Measurements from ENCODE around the gene SMIM38. TPM values are rescaled to one million over a fixed set of nuclear protein-coding genes. Genes with fewer than 3 reads are reported as not detected.

SMIM38 gene
- total RNA-seq, 3 donors from 2014 or later: 0.32 to 2.6 (median 1.6) TPM

DNA sequence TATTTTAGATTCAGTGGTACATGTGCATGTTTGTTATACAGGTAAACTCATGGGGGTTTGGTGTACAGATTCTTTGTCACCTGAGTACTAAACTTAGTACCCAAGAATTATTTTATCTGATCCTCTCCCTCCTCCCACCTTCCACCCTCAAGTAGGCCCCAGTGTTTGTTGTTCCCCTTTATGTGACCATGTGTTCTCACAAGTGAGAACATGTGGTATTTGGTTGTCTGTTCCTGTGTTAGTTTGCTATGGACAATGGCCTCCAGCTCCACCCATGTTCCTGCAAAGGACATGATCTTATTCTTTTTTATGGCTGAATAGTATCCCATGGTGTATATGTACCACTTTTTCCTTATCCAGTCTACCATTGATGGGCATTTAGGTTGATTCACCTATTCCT, 6.8 kb downstream of the SMIM38 start:
- intact Hi-C loops (cut with DNase I; ENCODE audit: low total_unique reads): no loop called here
- no peaks in the 10 kb centered on the region for H3K9me3 ChIP-seq

DNA sequence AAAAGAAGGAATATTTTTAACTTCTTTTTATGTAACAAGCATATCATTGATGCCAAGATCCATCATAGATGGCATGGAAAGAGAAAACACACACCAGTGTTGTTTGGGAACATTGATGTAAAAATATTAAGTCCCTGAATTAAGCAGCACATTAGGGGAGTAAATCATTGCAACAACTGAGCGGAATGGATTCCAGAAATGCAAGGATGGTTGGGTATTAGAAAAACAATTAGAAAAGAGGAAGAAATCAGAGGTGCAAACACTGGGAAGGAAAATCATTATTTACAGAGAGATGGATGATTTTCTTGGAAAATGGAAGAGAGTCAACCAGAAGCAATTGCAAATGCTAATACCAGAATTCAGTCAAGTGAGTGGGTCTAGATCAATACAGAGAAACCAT, 8.1 kb downstream of the SMIM38 start:
- no peak overlapping the region for H3K27ac ChIP-seq
- TF ChIP-seq, protein P1, sequence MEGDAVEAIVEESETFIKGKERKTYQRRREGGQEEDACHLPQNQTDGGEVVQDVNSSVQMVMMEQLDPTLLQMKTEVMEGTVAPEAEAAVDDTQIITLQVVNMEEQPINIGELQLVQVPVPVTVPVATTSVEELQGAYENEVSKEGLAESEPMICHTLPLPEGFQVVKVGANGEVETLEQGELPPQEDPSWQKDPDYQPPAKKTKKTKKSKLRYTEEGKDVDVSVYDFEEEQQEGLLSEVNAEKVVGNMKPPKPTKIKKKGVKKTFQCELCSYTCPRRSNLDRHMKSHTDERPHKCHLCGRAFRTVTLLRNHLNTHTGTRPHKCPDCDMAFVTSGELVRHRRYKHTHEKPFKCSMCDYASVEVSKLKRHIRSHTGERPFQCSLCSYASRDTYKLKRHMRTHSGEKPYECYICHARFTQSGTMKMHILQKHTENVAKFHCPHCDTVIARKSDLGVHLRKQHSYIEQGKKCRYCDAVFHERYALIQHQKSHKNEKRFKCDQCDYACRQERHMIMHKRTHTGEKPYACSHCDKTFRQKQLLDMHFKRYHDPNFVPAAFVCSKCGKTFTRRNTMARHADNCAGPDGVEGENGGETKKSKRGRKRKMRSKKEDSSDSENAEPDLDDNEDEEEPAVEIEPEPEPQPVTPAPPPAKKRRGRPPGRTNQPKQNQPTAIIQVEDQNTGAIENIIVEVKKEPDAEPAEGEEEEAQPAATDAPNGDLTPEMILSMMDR (IDR thresholded peaks at IDR 0.05): no peak
- TF ChIP-seq POLR2AphosphoS5 (IDR thresholded peaks at IDR 0.05): no peak
- TF ChIP-seq POLR2A (IDR thresholded peaks at IDR 0.05): no peak
- no peaks in the 10 kb centered on the region for H3K4me1 ChIP-seq
- H3K9me3 ChIP-seq: no peaks in the 10 kb centered on the region
- no peak for DNase-seq (ENCODE audit: low spot score in 2 of 2)
- no peak overlapping the region for H3K4me3 ChIP-seq
- H3K27me3 ChIP-seq: no peaks in the 10 kb centered on the region
- no peaks in the 10 kb centered on the region for H3K36me3 ChIP-seq
- intact Hi-C loops (cut with DNase I; ENCODE audit: low total_unique reads): no loop called here

More for the DNA sequence above, 6.8 kb downstream of the SMIM38 start:
- no peak for TF ChIP-seq POLR2A (IDR thresholded peaks at IDR 0.05)
- no peak for TF ChIP-seq POLR2AphosphoS5 (IDR thresholded peaks at IDR 0.05)
- TF ChIP-seq, protein P1 (IDR thresholded peaks at IDR 0.05): no peak
- no peaks in the 10 kb centered on the region for H3K36me3 ChIP-seq
- H3K27ac ChIP-seq: no peak overlapping the region
- H3K4me3 ChIP-seq: no peak overlapping the region
- no peak for DNase-seq (ENCODE audit: low spot score in 2 of 2)
- no peaks in the 10 kb centered on the region for H3K27me3 ChIP-seq
- peaks cover 0 to 2% of the 10 kb centered on the region in 2 donors for H3K4me1 ChIP-seq

DNA sequence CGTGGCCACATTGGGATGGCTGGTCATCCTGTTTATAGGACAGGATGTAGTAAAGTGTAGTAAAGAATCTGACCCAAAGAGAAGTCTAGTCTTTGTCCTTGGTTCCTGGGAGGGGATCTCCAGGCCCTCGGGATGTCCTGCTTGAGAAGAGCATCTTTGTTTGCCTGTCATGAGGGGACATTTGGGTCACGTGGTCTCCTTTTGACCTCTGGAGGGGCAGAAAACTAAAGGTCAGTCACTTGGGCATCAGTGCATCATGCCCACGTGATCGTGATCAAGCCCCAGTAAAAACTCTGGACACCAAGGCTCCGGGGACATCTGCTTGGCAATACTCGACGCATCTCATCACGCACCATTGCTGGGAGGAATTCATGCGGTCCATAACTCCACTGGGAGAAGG, 9.1 kb downstream of the SMIM38 start:
- Histone ChIP-seq H3K36me3 (no peaks in the 10 kb centered on the region), H3K9me3 (no peaks in the 10 kb centered on the region), H3K4me3 (no peak overlapping the region), H3K27ac (no peak overlapping the region), H3K27me3 (no peaks in the 10 kb centered on the region), H3K4me1 (no peaks in the 10 kb centered on the region)
- no peak for DNase-seq (ENCODE audit: low spot score in 2 of 2)
- TF ChIP-seq, protein P1 (IDR thresholded peaks at IDR 0.05): no peak
- no peak for TF ChIP-seq POLR2A (IDR thresholded peaks at IDR 0.05)
- no peak for TF ChIP-seq POLR2AphosphoS5 (IDR thresholded peaks at IDR 0.05)
- intact Hi-C loops (cut with DNase I; ENCODE audit: low total_unique reads): no loop called here

DNA sequence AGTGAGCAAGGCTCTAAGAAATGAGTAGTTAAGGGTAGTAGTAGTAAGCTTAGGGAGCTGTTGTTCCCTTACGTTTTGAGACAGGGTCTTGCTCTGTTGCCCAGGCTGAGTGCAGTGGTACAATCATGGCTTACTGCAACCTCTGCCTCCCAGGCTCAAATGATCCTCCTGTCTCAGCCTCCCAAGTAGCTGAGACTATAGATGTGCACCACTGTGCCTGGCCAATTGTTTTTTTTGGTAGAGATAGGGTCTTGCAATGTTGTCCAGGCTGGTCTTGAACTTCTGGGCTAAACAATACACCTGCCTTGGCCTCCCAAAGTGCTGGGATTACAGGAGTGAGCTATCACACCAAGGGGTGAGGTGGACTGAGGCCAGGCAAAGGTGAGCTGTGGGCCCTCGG, 10.0 kb downstream of the SMIM38 start:
- intact Hi-C loops (cut with DNase I; ENCODE audit: low total_unique reads): no loop called here
- DNase-seq (ENCODE audit: low spot score in 2 of 2): no peak
- Histone ChIP-seq H3K4me1 (no peaks in the 10 kb centered on the region), H3K27me3 (no peaks in the 10 kb centered on the region), H3K4me3 (no peak overlapping the region), H3K27ac (no peak overlapping the region), H3K36me3 (no peaks in the 10 kb centered on the region), H3K9me3 (no peaks in the 10 kb centered on the region)
- TF ChIP-seq POLR2A (IDR thresholded peaks at IDR 0.05) (no peak), POLR2AphosphoS5 (IDR thresholded peaks at IDR 0.05) (no peak)
- TF ChIP-seq, protein P1 (IDR thresholded peaks at IDR 0.05): no peak

DNA sequence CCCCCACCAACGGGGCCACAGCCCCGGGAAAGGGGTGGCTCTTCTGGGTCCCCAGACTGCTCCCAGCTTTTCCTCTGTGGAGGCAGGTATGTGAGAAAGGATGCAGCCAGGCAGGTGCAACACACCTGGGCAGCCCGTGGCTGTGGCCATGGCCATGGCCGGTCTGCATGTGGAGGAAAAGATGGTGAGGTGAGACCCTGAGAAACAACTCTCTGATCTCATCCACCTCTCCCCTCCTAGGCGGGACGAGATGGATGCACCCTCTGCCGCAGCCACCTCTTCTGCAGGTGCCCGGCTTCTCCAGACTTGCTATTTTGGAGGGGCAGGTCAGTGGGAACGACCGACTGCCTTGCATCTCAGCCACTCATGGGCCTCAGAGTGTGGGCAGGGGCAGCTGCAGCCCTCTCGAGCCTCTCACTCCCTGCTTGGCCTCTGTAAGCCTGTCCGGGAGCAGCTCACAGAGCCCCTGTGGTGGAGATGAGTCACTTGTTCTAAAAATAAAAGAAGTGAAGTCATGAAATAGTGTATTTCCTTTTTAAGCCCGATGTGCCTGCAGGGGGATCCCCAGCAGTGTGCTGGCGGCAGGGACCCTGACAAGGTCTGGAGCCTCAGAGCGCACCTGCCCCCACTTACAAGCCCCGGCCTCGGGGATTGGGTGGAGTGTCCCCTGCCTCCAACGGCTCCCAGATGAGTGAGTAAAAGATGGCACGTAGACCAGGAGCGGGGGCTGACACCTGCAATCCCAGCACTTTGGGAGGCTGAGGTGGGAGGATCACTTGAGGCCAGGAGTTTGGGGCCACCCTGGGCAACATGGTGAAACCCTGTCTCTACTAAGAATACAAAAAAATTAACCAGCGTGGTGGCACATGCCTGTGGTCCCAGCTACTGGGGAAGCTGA, 10.7 kb downstream of the SMIM38 start:
- Histone ChIP-seq H3K36me3 (no peaks in the 10 kb centered on the region), H3K27ac (no peak overlapping the region), H3K4me3 (no peak overlapping the region), H3K4me1 (no peaks in the 10 kb centered on the region), H3K9me3 (no peaks in the 10 kb centered on the region), H3K27me3 (no peaks in the 10 kb centered on the region)
- intact Hi-C loops (cut with DNase I; ENCODE audit: low total_unique reads): no loop called here
- TF ChIP-seq, protein P1 (IDR thresholded peaks at IDR 0.05): no peak
- no peak for TF ChIP-seq POLR2A (IDR thresholded peaks at IDR 0.05)
- no peak for DNase-seq (ENCODE audit: low spot score in 2 of 2)

All from breast epithelium (tissue), 4 donors.